ENCODE measurements around the gene MED13.

DNA sequence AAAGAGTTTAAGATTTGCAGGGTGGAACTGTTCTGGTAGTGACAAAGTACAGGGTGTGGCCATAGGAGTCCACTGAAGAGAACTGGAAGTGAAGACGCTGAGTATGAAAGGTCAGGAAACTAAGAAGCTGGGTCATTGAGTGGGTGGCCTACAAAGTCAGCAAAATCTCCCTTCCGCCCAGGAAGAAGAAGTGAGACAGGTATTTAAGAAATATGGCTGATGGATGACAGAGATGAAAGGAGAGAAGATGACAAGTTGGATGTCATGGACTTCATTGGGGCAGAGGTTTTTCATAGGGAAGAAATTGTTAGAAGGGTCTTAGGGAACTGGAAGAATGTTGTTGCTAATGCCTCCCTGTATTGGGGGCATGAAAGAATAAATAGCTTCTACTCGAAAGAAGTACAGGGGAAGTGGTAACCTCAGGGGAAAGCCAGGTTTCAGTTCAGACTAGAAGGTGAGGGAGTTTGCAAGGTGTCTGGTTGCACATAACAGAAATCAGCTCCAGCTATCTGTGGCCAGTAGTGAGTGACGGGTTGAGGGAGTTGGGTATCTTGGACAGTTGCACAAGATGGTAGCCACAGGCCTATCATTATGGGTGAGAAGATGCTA, 33.6 kb upstream of the MED13 start:
- TF ChIP-seq JUND (IDR thresholded peaks at IDR 0.05) (no peak), TEAD4 (IDR thresholded peaks at IDR 0.05; ENCODE audit: borderline replicate concordance, insufficient read depth) (no peak), EP300 (IDR thresholded peaks at IDR 0.05; ENCODE audit: borderline replicate concordance in 1 of 2, low read depth in 1 of 2, low read length in 1 of 2) (no peak), RFX5 (IDR thresholded peaks at IDR 0.05; ENCODE audit: low read length) (no peak), TAF1 (IDR thresholded peaks at IDR 0.05; ENCODE audit: borderline replicate concordance, low read depth, low read length) (no peak), POLR2AphosphoS5 (IDR thresholded peaks at IDR 0.05; ENCODE audit: low read depth, low read length) (no peak), SIN3A (IDR thresholded peaks at IDR 0.05; ENCODE audit: borderline replicate concordance, low read depth, low read length) (no peak)
- TF ChIP-seq, protein P1, sequence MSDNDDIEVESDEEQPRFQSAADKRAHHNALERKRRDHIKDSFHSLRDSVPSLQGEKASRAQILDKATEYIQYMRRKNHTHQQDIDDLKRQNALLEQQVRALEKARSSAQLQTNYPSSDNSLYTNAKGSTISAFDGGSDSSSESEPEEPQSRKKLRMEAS (IDR thresholded peaks at IDR 0.05; ENCODE audit: low read depth): no peak
- TF ChIP-seq, protein P2, sequence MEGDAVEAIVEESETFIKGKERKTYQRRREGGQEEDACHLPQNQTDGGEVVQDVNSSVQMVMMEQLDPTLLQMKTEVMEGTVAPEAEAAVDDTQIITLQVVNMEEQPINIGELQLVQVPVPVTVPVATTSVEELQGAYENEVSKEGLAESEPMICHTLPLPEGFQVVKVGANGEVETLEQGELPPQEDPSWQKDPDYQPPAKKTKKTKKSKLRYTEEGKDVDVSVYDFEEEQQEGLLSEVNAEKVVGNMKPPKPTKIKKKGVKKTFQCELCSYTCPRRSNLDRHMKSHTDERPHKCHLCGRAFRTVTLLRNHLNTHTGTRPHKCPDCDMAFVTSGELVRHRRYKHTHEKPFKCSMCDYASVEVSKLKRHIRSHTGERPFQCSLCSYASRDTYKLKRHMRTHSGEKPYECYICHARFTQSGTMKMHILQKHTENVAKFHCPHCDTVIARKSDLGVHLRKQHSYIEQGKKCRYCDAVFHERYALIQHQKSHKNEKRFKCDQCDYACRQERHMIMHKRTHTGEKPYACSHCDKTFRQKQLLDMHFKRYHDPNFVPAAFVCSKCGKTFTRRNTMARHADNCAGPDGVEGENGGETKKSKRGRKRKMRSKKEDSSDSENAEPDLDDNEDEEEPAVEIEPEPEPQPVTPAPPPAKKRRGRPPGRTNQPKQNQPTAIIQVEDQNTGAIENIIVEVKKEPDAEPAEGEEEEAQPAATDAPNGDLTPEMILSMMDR (IDR thresholded peaks at IDR 0.05): no peak
- TF ChIP-seq, protein P3, sequence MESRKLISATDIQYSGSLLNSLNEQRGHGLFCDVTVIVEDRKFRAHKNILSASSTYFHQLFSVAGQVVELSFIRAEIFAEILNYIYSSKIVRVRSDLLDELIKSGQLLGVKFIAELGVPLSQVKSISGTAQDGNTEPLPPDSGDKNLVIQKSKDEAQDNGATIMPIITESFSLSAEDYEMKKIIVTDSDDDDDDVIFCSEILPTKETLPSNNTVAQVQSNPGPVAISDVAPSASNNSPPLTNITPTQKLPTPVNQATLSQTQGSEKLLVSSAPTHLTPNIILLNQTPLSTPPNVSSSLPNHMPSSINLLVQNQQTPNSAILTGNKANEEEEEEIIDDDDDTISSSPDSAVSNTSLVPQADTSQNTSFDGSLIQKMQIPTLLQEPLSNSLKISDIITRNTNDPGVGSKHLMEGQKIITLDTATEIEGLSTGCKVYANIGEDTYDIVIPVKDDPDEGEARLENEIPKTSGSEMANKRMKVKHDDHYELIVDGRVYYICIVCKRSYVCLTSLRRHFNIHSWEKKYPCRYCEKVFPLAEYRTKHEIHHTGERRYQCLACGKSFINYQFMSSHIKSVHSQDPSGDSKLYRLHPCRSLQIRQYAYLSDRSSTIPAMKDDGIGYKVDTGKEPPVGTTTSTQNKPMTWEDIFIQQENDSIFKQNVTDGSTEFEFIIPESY (IDR thresholded peaks at IDR 0.05; ENCODE audit: borderline replicate concordance, low read depth): no peak
- TF ChIP-seq, protein P4, sequence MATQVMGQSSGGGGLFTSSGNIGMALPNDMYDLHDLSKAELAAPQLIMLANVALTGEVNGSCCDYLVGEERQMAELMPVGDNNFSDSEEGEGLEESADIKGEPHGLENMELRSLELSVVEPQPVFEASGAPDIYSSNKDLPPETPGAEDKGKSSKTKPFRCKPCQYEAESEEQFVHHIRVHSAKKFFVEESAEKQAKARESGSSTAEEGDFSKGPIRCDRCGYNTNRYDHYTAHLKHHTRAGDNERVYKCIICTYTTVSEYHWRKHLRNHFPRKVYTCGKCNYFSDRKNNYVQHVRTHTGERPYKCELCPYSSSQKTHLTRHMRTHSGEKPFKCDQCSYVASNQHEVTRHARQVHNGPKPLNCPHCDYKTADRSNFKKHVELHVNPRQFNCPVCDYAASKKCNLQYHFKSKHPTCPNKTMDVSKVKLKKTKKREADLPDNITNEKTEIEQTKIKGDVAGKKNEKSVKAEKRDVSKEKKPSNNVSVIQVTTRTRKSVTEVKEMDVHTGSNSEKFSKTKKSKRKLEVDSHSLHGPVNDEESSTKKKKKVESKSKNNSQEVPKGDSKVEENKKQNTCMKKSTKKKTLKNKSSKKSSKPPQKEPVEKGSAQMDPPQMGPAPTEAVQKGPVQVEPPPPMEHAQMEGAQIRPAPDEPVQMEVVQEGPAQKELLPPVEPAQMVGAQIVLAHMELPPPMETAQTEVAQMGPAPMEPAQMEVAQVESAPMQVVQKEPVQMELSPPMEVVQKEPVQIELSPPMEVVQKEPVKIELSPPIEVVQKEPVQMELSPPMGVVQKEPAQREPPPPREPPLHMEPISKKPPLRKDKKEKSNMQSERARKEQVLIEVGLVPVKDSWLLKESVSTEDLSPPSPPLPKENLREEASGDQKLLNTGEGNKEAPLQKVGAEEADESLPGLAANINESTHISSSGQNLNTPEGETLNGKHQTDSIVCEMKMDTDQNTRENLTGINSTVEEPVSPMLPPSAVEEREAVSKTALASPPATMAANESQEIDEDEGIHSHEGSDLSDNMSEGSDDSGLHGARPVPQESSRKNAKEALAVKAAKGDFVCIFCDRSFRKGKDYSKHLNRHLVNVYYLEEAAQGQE (IDR thresholded peaks at IDR 0.05; ENCODE audit: low read depth, low read length): no peak

Data from SK-N-SH (cell line).